IPS-18c (cell line): Measurements from ENCODE around the gene DLX2.

Source experiments
- H3K4me3 ChIP-seq: 2 replicates; pipeline ENCODE4 v1.7.0; 2013; ENCODE audit warnings: low read depth, mild to moderate bottlenecking, low read length, moderate library complexity; ENCODE audit not compliant: insufficient read depth
- H3K9me3 ChIP-seq: one replicate; pipeline ENCODE4 v1.6.1; 2013; ENCODE audit warnings: mild to moderate bottlenecking, low read length, moderate library complexity; ENCODE audit not compliant: control insufficient read depth, insufficient read depth

Gene DLX2

GRCh38 chr2:172049567-172050120, 53.1 kb downstream of the DLX2 start:
- H3K9me3 ChIP-seq: no peaks in the 10 kb centered on the region

More at GRCh38 chr2:172049567-172050120, 53.1 kb downstream of the DLX2 start:
- H3K4me3 ChIP-seq: no peak overlapping the region
